Peyer's patch (tissue), 4 donors: ENCODE measurements around the gene ABCA12. TPM values are rescaled to one million over a fixed set of nuclear protein-coding genes. Genes with fewer than 3 reads are reported as not detected.

Experiments used
- DNase-seq, 3 donors: peaks; one replicate each; pipeline ENCODE4 v3.0.0-alpha.2; 2017 to 2019
- H3K27ac ChIP-seq, 4 donors: fragments of 200-600 bp; sonication (generic); one replicate each; pipeline ENCODE4 v1.5.1; 2016 to 2019
- H3K27me3 ChIP-seq, 2 donors: fragments of 200-600 bp; sonication (generic); one replicate each; pipeline ENCODE4 v1.5.1; 2019
- H3K36me3 ChIP-seq, 3 donors: fragments of 200-600 bp; sonication (generic); one replicate each; pipeline ENCODE4 v1.5.1; 2016 to 2019
- H3K4me1 ChIP-seq, 4 donors: fragments of 200-600 bp; sonication (generic); one replicate each; pipeline ENCODE4 v1.5.1; 2016 to 2019
- H3K4me3 ChIP-seq, 4 donors: fragments of 200-600 bp; sonication (generic); 1 replicate in 3 of 4; 2 replicates in 1 of 4; pipeline ENCODE4 v1.5.1; 2016 to 2019; ENCODE audit warnings: mild to moderate bottlenecking in 1 of 4
- H3K9me3 ChIP-seq, 4 donors: fragments of 200-600 bp; sonication (generic); one replicate each; pipeline ENCODE4 v1.5.1; 2016 to 2019; ENCODE audit warnings: mild to moderate bottlenecking in 1 of 4
- POLR2A ChIP-seq, 2 donors: fragments of 450-650 bp; IDR thresholded peaks; one replicate each; pipeline ENCODE4 v1.5.1; 2017; ENCODE audit warnings: antibody characterized with exemption in 2 of 2, mild to moderate bottlenecking in 2 of 2, moderate library complexity in 2 of 2
- total RNA-seq, 4 donors: library from RNA; depleted of rRNA; stranded (reverse); fragments of >200 nt; gene quantifications; one replicate each; pipeline ENCODE4 v1.1.0, GENCODE V29; 2016
- TF ChIP-seq, protein P1 (sequence below), 6 experiments: fragments of 450-650 bp in 4 of 6; fragments of 200-600 bp in 2 of 6; sonication (generic) in 1 of 6; IDR thresholded peaks; one replicate each; pipeline ENCODE4 v1.5.1; 2017 to 2019; ENCODE audit warnings: antibody characterized with exemption in 6 of 6, mild to moderate bottlenecking in 3 of 6, moderate library complexity in 1 of 6

The ABCA12 gene
- total RNA-seq, 4 donors from 2014 or later, result not detected

DNA sequence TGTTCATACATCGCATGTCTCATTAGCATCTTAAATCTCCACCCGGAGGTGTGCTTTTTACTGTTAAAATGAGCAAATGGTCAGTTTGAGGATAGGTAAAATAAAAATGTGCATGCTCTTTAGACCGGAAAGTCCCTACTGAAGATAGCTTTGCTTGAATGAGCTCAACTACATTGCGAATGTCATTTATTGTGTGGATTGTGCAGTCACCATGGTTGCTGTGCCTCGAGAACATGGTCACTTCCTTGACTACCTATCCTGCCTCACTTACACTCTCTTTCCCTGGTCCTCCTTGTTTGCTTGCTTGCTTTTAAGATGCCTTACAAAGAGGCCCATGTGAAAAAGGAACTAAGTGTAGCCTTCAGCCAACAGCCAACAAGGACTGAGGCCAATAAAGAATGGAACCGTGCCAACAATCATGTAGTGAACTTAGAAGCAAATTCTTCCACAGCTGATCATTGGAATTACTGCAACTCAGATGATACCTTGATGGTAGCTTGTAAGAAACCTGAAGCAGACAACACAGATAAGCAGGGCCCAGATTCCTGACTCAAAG is 256.7 kb downstream of the ABCA12 start:
- no peaks in the 10 kb centered on the region for H3K9me3 ChIP-seq
- DNase-seq, result no peak
- no peaks in the 10 kb centered on the region for H3K36me3 ChIP-seq
- no peak overlapping the region for H3K27ac ChIP-seq
- H3K4me1 ChIP-seq, result no peaks in the 10 kb centered on the region
- TF ChIP-seq, protein P1, sequence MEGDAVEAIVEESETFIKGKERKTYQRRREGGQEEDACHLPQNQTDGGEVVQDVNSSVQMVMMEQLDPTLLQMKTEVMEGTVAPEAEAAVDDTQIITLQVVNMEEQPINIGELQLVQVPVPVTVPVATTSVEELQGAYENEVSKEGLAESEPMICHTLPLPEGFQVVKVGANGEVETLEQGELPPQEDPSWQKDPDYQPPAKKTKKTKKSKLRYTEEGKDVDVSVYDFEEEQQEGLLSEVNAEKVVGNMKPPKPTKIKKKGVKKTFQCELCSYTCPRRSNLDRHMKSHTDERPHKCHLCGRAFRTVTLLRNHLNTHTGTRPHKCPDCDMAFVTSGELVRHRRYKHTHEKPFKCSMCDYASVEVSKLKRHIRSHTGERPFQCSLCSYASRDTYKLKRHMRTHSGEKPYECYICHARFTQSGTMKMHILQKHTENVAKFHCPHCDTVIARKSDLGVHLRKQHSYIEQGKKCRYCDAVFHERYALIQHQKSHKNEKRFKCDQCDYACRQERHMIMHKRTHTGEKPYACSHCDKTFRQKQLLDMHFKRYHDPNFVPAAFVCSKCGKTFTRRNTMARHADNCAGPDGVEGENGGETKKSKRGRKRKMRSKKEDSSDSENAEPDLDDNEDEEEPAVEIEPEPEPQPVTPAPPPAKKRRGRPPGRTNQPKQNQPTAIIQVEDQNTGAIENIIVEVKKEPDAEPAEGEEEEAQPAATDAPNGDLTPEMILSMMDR (IDR thresholded peaks at IDR 0.05), result no peak
- TF ChIP-seq POLR2A (IDR thresholded peaks at IDR 0.05), result no peak
- H3K4me3 ChIP-seq, result no peak overlapping the region
- H3K27me3 ChIP-seq, result no peaks in the 10 kb centered on the region

Other genes with a start within 250 kb of the ABCA12 start
- 10 to 100 TPM; 34.5 to 69.5 (median 41.3) TPM for gene ATIC, start 173.4 kb upstream of the ABCA12 start, total RNA-seq